ENCODE measurements around the gene LTC4S.

DNA sequence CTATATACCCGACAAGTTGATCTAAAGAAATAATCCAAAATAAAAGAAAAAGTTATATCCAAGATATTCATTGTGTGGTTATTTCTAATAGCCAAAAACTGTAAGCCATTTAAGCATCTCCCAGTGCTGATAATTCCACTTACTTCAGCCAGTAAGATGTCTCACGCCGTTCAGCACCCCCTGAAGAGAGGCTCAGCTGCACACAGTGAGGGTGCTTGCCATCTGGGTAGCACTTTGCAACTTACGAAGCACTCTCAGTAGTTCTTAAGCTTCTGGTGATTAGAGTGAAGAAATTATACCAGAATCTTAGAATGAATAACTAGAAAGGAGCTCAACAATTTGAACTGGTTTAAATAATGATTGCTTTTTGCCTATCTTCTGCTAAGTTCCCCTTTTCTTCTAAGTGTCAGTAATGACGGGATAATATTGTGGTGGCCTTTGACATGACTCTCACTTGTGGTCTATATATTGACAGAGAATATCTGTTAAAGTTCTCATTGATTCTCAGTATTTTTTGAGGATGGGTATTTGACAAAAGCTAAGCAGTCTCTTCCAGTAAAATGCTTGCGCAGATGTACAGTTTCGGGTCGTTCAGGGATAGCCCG is 26.2 kb upstream of the LTC4S start:
- TF ChIP-seq, protein P1, sequence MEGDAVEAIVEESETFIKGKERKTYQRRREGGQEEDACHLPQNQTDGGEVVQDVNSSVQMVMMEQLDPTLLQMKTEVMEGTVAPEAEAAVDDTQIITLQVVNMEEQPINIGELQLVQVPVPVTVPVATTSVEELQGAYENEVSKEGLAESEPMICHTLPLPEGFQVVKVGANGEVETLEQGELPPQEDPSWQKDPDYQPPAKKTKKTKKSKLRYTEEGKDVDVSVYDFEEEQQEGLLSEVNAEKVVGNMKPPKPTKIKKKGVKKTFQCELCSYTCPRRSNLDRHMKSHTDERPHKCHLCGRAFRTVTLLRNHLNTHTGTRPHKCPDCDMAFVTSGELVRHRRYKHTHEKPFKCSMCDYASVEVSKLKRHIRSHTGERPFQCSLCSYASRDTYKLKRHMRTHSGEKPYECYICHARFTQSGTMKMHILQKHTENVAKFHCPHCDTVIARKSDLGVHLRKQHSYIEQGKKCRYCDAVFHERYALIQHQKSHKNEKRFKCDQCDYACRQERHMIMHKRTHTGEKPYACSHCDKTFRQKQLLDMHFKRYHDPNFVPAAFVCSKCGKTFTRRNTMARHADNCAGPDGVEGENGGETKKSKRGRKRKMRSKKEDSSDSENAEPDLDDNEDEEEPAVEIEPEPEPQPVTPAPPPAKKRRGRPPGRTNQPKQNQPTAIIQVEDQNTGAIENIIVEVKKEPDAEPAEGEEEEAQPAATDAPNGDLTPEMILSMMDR (IDR thresholded peaks at IDR 0.05) = no peak
- no peak for TF ChIP-seq POLR2A (IDR thresholded peaks at IDR 0.05)
